OCI-LY1 (cell line): ENCODE data around the gene NONO.
"Not testable (repeated sequence)": the region's sequence is repeated elsewhere in the genome, so short reads cannot be mapped to it uniquely, and the experiment has no call there.

Experiments used
- CTCF ChIP-seq: fragments of 200-600 bp; sonication (generic), shearing (Covaris generic); IDR thresholded peaks from 2 replicates; pipeline ENCODE4 v1.5.1; 2017; ENCODE audit warnings: mild to moderate bottlenecking, antibody characterized with exemption, low read length, moderate library complexity, mixed read lengths
- EZH2 ChIP-seq: fragments of 200-600 bp; sonication (generic), shearing (Covaris generic); IDR thresholded peaks from 2 replicates; pipeline ENCODE4 v1.8.0; 2017; ENCODE audit warnings: borderline replicate concordance, mixed run types, mild to moderate bottlenecking, antibody characterized with exemption, low read length, moderate library complexity, mixed read lengths

DNA sequence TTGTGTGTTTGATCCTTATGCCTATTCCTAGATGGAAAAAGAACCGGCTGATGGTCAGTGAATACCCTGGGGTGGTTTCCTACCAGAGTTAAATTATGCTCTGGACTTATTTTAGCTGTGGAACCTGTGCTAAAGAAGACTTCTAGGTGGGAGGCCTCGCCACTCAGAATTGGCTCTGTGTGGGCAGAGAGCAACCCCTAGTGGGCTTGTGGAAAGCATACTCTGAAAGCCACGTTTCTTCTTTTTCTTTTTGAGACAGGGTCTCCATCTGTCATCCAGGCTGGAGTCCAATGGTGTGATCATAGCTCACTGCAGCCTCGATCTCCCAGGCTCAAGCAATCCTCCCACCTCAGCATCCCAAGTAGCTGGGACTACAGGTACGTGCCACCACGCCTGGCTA is 66.4 kb downstream of the NONO start:
- TF ChIP-seq CTCF, EZH2: not testable (repeated sequence)
